Right forelimb (tissue), 1 donor: ENCODE results near the gene PSME3.
"Not testable (repeated sequence)": the region's sequence is repeated elsewhere in the genome, so short reads cannot be mapped to it uniquely, and the experiment has no call there.

Experiments
- DNase-seq: peaks from one replicate; pipeline ENCODE4 v3.0.0-alpha.2; 2018

The PSME3 gene

DNA sequence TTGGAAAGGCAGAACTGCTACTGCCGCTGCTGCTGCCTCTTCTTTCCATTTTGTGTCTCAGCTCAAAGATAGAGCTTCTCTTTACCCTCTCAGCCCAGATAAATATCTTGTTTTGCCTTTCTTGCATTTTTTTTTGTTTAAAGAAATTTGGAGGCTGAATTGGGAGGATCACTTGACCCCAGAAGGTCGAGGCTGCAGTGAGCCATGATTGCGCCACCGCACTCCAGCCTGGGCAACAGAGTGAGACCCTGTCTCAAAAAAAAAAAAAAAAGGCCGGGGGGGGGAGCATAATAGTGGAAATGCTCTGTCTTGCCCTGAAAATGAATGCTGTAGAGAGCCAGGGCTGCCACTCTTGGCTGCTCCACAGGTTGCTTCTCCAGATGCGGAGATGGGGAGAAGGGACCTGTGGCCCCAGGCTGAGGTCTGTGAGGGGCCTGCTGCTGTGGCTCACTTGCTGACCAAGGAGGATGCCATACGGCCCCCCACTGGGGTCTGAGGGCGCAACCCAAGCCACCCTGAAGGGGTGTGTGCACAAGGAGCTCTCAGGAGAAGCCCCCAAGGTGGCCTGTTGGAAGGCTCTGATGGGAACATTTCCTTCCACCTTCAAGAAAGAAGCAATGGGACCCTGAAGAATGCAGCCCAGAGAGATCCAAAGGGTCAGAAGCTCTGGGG is 45.9 kb downstream of the PSME3 start:
- no peak for DNase-seq

DNA sequence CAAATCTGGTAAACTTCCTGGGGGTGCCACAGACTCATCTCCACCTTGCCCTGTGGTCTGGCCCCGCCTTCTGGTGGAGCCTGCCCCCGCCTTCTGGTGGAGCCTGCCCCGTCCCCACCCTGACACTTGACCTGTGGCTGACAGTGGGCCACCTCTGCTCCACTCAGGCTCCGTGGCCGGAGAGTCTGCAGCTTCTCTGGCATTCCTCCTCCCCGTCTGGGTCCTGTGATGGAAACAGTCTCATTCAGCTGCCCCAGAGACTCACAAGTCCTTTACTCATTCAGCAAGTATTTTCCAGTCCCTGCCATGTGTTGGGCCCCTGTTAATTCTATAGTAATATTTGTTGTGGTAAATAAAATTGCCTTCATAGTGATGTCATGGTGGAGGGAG is 46.4 kb downstream of the PSME3 start:
- DNase-seq, result no peak

DNA sequence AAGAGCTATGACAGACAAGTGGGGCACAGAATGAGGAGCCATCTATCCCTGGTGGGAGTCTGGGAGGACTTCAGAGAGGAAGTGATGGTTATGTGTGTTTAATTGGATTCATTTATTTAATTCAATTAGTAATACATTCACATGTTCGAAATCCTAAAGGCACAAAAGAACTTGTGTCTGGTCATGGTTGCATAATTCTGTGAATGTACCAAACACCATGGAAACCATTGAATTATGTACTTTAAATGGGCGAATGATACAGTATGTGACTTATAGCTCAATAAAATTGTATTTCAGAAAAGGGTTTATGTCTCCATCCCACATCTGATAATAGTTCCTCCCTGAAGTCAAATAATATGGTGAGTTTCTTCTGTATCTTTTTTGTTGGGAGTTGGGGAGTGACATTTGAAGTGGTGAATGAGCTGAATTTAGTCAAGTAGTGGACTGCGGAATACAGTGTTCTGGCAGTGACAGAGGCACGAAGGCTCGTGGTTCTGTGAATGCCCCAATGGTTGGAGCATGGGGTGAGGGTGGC is 47.6 kb downstream of the PSME3 start:
- no peak for DNase-seq

DNA sequence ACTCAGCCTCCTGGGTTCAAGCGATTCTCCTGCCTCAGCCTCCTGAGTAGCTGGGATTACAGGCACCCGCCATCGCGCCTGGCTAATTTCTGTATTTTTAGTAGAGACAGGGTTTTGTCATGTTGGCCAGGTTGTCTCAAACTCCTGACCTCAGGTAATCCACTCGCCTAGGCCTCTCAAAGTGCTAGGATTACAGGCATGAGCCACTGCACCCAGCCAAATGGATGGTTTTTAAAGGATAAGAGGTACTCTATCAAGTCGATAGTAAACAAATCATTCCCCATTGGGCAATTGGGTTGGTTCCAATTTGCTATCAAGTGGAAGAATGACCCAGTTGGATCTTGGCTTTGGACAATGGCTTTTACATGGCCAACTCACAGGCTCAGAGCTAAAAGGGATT is 48.5 kb downstream of the PSME3 start:
- DNase-seq, result not testable (repeated sequence)

DNA sequence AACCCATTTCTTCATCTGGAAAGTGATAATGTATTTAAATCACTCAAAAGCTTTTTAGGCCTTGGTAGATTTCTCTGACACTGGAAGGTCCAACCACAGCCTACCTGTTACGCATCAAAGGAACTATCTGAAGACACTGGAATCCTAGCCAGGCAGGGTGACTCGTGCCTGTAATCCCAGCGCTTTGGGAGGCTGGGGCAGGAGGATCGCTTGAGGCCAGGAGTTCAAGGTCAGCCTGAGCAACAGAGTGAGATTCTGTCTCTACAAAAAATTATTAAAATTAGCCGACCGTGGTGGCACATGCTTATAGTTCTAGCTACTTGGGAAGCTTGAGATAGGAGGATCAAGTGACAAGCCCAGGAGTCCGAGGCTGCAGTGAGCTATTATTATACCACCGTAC is 49.0 kb downstream of the PSME3 start:
- no peak for DNase-seq

DNA sequence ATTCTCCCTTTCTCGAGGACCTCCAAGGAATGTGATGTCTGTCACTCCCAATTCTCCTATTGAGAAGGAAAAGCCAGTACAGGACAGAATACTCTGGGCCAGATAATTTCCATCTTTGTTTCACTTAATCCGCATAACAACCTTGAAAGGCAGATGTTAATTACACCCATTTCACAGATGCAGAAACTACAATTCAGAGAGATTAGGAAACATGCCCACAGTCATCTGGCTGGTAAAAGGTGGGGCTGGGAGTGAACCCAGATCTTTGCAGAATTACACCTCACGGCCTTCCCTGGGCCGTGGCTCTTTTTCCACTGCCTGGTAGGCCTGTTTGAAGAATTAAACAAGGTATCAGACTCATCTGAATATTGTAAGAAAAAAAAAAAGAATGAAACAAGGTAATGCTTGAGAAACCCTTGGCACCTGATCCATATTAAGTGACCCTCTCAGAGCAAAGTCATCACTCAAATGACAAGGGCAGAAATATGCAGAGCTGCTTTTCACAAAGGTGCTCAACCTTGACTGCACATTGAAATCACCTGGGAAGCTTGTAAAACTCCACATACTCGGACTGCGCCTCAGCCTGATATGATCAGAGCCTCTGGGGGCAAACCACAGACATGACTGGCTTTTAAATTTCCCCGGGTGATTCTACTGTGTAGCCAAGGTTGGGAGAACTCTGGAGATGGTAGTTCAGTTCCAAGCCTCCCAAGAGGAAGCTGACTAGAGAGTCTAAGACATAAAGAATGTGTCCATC is 50.8 kb downstream of the PSME3 start:
- DNase-seq, result no peak

DNA sequence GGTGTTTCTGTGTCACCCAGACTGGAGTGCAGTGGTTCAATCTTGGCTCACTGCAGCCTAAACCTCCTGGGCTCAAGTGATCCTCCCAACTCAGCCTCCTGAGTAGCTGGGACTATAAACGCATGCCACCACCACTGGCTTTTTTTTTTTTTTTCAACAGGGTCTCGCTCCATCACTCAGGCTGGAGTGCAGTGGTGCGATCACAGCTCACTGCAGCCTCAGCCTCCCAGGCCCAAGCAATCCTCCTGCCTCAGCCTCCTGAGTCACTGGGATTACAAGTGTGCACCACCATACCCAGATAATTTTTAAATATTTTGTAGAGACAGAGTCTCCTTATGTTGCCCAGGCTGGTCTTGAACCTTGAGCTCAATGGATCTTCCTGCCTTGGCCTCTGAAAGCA is 52.6 kb downstream of the PSME3 start:
- DNase-seq, result not testable (repeated sequence)

DNA sequence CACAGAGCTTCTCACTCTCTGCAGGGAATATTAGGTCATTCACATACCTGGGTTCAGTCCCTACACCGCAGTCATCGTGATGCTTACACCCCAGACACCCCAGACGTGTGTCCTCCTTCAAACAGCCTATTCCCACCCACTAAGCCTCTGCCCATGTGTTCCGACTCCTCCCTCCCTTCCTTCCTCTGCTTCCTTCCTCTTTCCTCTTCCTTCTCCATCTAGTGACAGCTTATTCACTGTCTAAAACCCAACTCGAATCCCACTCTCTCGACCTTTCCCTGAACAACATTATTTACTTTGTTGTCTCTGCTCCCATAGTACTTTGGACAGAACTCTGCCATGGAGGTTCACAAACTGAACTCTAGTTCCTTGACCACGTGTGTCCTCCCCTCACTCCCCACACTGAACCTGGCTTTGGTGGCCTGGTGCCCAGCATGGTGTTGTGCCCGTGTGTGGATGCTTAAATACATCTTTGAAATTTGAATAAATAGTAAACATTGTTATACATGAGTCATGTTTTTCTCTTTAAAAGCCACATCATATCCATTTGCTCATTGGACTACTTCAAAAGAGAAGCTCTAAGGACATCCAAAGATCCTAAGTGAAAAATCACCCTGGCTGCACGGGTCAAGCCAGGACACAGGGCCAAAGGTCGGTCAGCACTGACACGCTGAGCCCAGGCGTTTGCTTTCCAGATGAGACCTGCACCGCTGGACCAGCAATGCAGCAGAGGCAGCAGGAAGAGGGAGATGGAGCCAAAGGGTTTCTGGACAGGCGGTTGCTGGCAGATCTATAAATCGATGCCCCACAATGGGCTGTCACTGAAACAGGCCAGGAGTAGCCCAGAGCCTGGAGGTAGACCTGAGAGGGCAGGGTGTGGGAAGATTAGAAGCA is 53.3 kb downstream of the PSME3 start:
- no peak for DNase-seq

DNA sequence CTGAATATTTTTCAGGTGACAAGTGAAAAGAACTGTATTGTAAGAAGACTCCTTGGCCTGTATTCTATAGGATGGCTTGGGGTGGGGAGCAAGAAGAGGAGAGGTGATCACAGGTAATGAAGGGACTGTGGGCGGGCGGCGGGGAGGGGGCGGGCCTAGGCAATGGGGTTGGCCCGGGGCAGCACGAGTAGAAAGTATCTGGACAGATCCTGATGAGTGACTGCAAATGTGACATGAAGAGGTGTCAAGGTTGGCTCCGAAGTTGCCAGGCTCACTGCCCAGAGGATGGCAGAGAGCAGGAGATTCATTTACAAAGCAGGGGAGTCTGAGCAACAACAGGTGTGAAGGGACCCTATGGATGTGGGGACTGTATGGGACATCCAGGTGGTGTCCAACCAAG is 56.6 kb downstream of the PSME3 start:
- DNase-seq, result no peak

DNA sequence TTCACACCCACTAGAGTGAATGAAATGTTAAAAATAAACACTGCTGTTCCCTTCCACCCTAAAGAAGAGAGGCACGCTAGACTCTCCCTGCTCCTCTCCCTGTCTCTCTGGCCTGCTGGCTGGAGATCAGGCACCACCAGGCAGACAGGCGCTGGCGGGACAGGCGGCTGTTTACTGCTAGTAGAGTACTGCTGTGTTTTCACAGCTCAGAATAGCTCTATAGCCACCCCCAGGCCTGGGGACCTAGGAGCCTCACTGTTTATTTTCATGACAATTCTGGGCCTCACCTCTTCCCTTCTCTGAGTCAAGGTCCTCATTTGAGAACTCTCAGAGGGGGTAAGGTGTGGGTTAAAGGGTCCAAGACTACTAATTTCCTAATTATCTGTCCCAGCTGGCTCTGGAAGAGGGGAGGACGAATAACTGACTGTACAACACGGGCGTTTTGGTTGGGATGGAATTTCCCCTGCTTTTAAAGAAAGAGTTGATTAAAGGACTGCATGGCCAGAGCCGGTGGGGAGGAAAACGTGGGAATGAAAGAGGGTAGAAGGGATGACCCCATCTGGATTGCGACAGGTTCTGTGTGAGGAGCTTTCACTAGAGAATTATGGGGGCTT is 58.4 kb downstream of the PSME3 start:
- peak; percentile 68 for DNase-seq

DNA sequence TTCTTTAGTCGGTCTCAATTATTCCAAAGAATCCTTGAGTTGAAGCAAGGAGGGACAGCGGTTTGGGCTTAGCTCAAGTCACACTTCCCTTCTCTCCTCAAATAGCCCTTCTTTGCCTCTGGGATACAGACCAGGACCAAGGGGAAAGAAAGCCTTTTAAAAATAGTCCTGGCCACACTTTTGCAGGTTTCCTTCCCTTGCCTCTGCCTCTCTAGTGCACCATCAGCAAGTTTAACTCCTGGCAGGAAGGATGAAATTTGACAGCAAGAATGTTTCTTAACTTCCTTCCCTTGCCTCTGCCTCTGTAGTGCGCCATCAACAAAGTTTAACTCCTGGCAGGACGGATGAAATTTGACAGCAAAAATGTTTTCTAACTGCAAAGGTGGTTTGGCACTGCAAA is 60.2 kb downstream of the PSME3 start:
- DNase-seq, result peak; percentile 46
